Measurements from ENCODE around the gene TEC.

TEC gene

GRCh38 chr4:48121180-48121579 lies 148.5 kb downstream of the TEC start:
- DNase-seq (ENCODE audit: low read depth): no peak

DNA sequence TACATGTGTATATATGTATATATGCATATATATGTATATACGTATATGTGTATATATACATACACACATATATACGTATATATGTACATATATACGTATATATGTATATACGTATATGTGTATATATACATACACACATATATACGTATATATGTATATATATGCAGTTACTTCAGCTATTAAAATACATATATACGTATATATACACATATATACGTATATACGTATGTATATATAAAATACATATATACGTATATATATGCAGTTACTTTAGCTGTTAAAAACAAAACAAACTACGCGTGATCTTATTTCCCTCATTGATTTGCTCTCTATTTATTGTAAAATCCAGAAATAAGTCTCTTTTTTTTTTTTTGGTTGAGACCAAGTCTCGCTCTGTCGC lies 149.5 kb downstream of the TEC start:
- no peak for DNase-seq (ENCODE audit: low read depth)

DNA sequence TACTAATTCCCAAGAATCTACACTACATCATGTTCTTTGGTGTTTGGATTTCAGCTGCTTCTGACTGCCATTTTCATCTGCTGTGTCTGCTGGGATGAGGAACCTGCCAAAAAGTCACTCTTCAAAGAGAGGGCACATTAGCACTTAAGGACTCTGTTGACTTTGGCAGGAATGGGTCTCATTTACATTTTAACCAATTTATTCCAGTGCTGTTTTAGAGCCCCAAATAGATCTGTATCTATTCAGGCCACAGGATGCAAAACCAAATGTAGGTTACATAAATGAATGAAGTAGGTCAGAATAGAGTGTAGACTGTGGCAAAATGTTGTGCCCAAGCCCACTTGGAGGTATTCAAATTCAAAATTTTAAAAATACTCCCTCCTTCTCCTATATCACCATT lies 150.0 kb downstream of the TEC start:
- no peak for DNase-seq (ENCODE audit: low read depth)

DNA sequence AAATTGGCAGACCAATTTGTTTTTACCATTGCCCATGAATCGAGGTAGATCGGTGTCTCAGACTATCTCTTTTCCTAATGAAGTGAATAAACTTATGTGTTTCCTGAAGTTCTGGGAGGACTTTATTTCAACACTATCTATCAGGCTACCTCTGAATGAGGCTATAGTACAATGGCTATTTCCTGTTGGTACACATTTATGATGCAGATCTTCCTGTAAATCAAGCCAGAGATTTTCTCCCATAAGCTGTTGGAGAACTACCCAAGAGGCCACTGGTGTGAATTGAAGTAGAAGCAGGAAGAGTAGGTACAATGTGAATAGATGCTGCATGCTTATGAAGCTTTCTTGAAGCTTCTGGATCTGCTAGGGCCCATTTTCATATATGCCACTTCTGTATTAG lies 151.6 kb downstream of the TEC start:
- DNase-seq (ENCODE audit: low read depth): no peak

- no peak for DNase-seq (ENCODE audit: low read depth)
These were observed 153.1 kb downstream of the TEC start for GRCh38 chr4:48116582-48116981.

GRCh38 chr4:48114412-48114811 lies 155.2 kb downstream of the TEC start:
- no peak for DNase-seq (ENCODE audit: low read depth)

- DNase-seq (ENCODE audit: low read depth): no peak
These were observed 157.5 kb downstream of the TEC start for GRCh38 chr4:48112017-48112667.

DNA sequence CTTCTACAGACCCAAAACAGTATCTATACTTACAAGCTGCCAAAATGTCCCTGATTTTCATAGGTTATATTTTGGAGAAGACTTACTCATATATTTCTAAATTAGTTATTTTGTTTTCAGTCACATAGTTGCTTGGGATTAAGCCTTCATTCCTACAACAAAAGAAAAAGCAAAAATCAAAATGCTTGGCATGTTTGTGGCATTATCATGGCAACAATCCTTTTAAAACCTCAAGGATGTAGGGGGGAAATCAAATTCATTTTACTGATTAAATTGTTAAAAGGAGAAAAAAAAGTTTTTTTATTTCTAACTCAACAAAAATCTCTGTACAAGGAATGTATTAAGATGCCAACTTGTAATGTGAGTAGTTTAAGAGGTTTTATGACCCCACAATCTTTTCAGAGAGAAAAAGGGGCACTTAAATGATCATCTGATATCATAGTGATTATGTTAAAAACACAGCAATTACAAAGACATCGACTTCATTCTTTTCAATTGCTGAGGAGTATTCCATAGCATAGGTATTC lies 159.1 kb downstream of the TEC start:
- no peak for DNase-seq (ENCODE audit: low read depth)

DNA sequence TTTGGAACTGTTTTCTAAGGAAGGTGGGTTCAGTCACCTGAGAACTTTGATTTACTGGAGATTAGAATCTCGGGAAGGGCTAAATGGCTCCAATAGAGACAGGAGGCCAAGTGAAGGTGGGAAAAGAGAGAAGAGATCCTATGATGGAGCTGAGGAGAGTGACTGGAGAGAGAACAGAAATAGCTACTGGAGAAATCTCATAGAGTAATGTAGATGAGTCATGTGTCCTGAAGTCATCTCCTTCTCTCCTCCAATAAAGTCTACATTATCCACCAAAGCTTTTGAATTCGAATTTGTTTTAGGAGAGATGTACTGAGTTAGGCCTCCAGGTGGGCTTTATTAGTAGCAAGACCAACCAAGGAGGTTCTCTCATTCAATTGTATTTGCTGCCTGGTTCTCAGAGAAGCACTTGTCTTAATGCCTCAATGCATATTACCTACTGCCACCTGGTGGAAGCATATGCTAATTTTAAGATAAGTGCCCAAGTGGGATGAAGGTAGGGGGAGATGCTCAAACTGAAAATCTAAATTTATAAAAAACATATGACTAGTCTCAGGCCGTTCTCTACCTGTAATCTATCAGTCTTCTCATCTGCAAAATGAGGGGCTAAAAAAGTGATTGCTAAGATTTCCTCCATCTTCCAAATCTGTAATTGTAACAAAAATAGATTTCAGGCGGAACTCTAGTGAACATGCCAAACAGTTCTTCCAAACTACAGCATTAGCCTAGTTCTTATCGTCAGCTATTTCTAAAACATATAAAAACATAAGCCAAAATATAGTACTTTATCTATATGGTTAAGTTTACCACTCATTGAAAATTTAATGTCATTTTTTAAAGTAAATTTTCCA lies 160.0 kb downstream of the TEC start:
- DNase-seq (ENCODE audit: low read depth): no peak

DNA sequence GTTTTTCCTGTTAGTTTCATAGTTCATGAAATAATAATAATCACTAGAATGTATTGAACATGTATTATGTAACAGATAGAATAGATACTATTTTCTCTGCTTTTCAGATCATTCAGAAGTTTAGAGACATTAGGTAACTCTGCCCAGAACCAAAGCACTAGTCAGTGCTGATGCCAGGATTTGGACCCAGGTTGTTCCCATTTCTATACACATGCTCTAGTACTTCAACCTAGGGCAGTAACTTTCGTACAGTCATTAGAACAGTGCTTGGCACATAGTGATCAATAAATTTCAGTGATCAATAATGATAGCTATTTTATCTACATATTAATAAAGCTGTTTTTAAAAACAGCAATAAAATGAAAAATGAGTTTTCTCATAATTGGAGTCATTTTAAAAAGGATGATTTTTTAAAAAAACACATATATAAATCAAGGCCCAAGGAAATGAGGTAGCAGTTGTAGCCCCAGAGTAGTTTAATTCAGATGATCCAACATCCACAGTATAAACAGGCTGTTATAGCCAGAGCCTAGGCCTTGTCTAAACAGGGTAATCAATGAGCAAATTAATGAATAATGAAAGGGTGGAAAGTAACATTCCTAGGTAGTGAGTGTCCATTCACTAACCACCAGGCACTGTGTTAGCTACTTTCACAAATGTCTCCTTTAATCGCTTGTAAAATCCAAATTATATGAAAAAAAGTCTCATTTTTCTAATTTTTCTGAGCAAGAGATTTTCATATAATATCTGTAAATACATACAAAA lies 161.1 kb downstream of the TEC start:
- no peak for DNase-seq (ENCODE audit: low read depth)

DNA sequence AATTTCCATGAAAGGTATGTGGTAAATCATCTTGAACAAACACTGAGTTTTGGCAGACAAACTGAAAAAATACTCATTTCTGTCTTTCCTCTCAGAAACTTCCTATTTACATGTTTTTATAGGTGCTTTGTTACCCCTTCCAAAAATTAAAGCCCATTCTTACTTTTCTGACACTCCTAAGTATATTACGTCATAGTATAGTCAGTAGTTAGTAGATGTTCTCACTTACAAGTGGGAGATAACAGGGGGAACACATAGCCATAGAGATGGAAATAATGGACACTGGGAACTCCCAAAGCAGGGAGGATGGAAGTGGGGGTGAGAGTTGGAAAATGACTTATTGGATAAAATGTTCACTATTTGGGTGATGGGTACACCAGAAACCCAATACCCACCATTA lies 164.4 kb downstream of the TEC start:
- no peak for DNase-seq (ENCODE audit: low read depth)

DNA sequence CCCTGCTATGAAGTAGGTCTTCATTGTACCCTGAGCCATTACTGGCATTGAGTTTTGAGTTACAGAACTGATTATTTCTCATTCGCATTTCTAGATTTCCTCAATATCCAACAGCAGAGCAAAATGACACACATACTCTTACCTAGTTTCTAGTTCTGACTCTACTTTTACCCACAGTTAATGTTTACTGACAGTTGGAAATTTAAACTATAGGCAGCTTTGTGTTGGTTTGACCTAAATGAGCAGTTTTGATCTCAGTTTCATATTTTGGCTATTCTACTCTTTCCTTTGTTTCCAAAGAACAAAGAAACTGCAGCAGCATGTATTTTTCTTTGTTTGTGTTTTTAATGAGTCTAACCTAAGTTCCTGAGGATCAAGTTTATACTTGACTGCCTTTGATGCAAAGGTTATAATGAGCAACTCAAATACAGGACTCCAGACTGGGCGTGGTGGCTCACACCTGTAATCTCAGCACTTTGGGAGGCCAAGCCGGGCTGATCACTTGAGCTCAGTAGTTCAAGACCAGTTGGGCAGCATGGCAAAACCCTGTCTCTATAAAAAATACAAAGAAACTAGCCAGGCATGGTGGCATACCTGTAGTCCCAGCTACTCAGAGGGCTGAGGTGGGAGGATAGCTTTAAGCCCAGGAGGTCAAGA lies 166.0 kb downstream of the TEC start:
- no peak for DNase-seq (ENCODE audit: low read depth)

DNA sequence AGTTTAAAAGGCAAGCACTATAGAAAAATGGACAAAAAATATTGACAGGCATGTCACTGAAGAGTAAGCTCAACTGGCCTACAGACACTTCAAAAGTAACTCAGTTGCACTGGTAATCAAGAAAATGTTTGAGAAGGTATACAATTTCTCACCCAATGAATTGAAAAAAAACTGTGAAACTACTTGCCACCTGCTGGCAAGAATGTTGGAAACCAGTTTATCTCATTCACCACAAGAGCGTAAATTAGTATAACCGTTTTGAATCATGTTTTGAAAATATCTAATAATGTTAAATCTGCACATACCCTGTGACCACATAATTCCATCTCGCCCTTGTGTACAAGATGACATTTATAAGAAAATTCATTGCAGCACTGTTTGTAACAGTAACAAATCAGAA lies 167.3 kb downstream of the TEC start:
- no peak for DNase-seq (ENCODE audit: low read depth)

GRCh38 chr4:48100256-48100655 lies 169.4 kb downstream of the TEC start:
- DNase-seq (ENCODE audit: low read depth): no peak

DNA sequence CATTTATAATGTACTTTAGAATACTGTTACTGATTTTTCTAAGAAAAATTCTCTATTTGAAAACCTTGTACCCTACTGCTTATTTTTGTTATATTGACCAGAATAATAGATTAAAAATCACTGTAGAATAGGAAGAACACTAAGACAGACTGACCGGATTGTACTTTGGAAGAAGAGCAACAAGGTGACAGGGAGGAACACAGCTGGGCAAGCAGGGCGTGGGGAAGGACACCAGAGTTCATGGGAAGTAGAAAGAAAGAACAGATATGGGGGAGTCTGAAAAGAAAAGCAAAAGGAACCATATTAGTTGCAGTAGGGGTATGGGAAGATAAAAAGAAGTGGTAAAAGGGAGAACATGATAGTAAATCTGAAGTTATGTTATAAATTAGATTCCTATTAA lies 174.2 kb downstream of the TEC start:
- no peak for DNase-seq (ENCODE audit: low read depth)

- no peak for DNase-seq (ENCODE audit: low read depth)
These were observed 175.6 kb downstream of the TEC start for GRCh38 chr4:48093991-48094416.

GRCh38 chr4:48090621-48091020 lies 179.0 kb downstream of the TEC start:
- DNase-seq (ENCODE audit: low read depth): no peak

- no peak for DNase-seq (ENCODE audit: low read depth)
These were observed 183.6 kb downstream of the TEC start for GRCh38 chr4:48085821-48086589.
